GM19240 (cell line): ENCODE results near the gene ZNF716.
"Not testable (repeated sequence)": the region's sequence is repeated elsewhere in the genome, so short reads cannot be mapped to it uniquely, and the experiment has no call there.

ENCODE experiments used
- DNase-seq: peaks from one replicate; pipeline ENCODE4 v3.0.0; 2011; ENCODE audit warnings: low spot score; ENCODE audit not compliant: insufficient read length

The ZNF716 gene

GRCh38 chr7:57449904-57450303, at the start of gene ZNF716:
Gene ZNF716 (plus strand): TSS chr7:57450177. CDS start chr7:57450289, 112 bp downstream.
- no peak for DNase-seq

GRCh38 chr7:57400531-57401155, 49.3 kb upstream of the ZNF716 start:
- no peak for DNase-seq

GRCh38 chr7:57403051-57403450, 46.9 kb upstream of the ZNF716 start:
- DNase-seq = not testable (repeated sequence)

- DNase-seq = no peak
Observed at GRCh38 chr7:57403601-57404342, 46.2 kb upstream of the ZNF716 start.

- DNase-seq = no peak
Observed at GRCh38 chr7:57404343-57404966, 45.5 kb upstream of the ZNF716 start.

GRCh38 chr7:57404967-57405421, 45.0 kb upstream of the ZNF716 start:
- DNase-seq = no peak

- no peak for DNase-seq
Observed at GRCh38 chr7:57407125-57407524, 42.9 kb upstream of the ZNF716 start.

GRCh38 chr7:57412168-57412567, 37.8 kb upstream of the ZNF716 start:
- DNase-seq = no peak

GRCh38 chr7:57412618-57413017, 37.4 kb upstream of the ZNF716 start:
- no peak for DNase-seq

GRCh38 chr7:57413529-57414398, 36.2 kb upstream of the ZNF716 start:
- DNase-seq = no peak

- no peak for DNase-seq
Observed at GRCh38 chr7:57414415-57414814, 35.6 kb upstream of the ZNF716 start.

GRCh38 chr7:57414852-57415251, 35.1 kb upstream of the ZNF716 start:
- DNase-seq = no peak

GRCh38 chr7:57415326-57415725, 34.7 kb upstream of the ZNF716 start:
- DNase-seq = no peak

GRCh38 chr7:57415730-57416129, 34.2 kb upstream of the ZNF716 start:
- no peak for DNase-seq

- DNase-seq = no peak
Observed at GRCh38 chr7:57416601-57417358, 33.2 kb upstream of the ZNF716 start.

GRCh38 chr7:57417736-57418135, 32.2 kb upstream of the ZNF716 start:
- DNase-seq = no peak

- DNase-seq = no peak
Observed at GRCh38 chr7:57423768-57424167, 26.2 kb upstream of the ZNF716 start.

GRCh38 chr7:57424515-57425238, 25.3 kb upstream of the ZNF716 start:
- DNase-seq = no peak

- no peak for DNase-seq
Observed at GRCh38 chr7:57425239-57425944, 24.6 kb upstream of the ZNF716 start.
